DLD1 (cell line): Measurements from ENCODE around the gene CATSPER2.
"Not testable (repeated sequence)": the region's sequence is repeated elsewhere in the genome, so short reads cannot be mapped to it uniquely, and the experiment has no call there.

Experiments used
- in situ Hi-C: cut with HindIII; loops from 2 replicates; pipeline ENCODE4 v1.10.0; 2017; ENCODE audit warnings: low sequenced_read_pairs

The CATSPER2 gene

GRCh38 chr15:43593328-43594190, 55.1 kb downstream of the CATSPER2 start, which contains the start of gene CKMT1B:
CKMT1B (plus strand) TSS chr15:43594027; CDS start chr15:43594219, 192 bp downstream.
- in situ Hi-C loops = not testable (repeated sequence)

GRCh38 chr15:43592841-43593240, 55.8 kb downstream of the CATSPER2 start:
- in situ Hi-C loops = not testable (repeated sequence)

GRCh38 chr15:43589778-43590466, 58.7 kb downstream of the CATSPER2 start, which contains the start of gene PPIP5K1:
PPIP5K1 (minus strand) TSS chr15:43590208; CDS start chr15:43584504, 5,704 bp downstream.
- in situ Hi-C loops = not testable (repeated sequence)
